PC-9 (cell line): ENCODE measurements around the gene IL1R1. TPM values are rescaled to one million over a fixed set of nuclear protein-coding genes. Genes with fewer than 3 reads are reported as not detected.
A peak's percentile ranks its signal among the peaks of the same experiment; 100 is the strongest.

Experiments
- BruUV-seq: library from RNA; stranded (reverse); fragments of 400-500 nt; replicated peaks from 2 replicates; lab custom pipeline; 2021; lab: Mats Ljungman, UMichigan
- CTCF ChIA-PET: fragments of 300-600 bp; sonication (Branson Sonifier 250); formaldehyde crosslinking; loops from one replicate; lab custom pipeline; 2022; ENCODE audit warnings: antibody characterized with exemption; lab: Charles Lee
- POLR2A ChIA-PET: fragments of 300-600 bp; sonication (Branson Sonifier 250); formaldehyde crosslinking; loops from one replicate; lab custom pipeline; 2022; ENCODE audit warnings: antibody characterized with exemption; ENCODE audit not compliant: unreplicated experiment; lab: Charles Lee
- DNase-seq, 2 experiments: peaks; one replicate each; pipeline versions ENCODE4 v3.0.0 to v3.0.0-alpha.2; 2015 to 2022; ENCODE audit warnings: mixed read lengths in 1 of 2
- H2AFZ ChIP-seq: fragments of 200-600 bp; sonication (generic); 2 replicates; pipeline ENCODE4 v1.8.1; 2017; ENCODE audit warnings: antibody characterized with exemption
- H3F3A ChIP-seq: fragments of 200-600 bp; sonication (generic); 2 replicates; pipeline ENCODE4 v1.8.1; 2017; ENCODE audit warnings: antibody characterized with exemption, mild to moderate bottlenecking, low read depth; ENCODE audit not compliant: insufficient read depth
- H3K27ac ChIP-seq: fragments of 200-600 bp; sonication (generic); 2 replicates; pipeline ENCODE4 v1.6.1; 2016; ENCODE audit warnings: mixed run types
- H3K27me3 ChIP-seq: fragments of 200-600 bp; sonication (generic); 2 replicates; pipeline ENCODE4 v1.6.1; 2016; ENCODE audit warnings: low read depth, mixed run types; ENCODE audit not compliant: insufficient read depth
- H3K36me3 ChIP-seq: fragments of 200-600 bp; sonication (generic); 2 replicates; pipeline ENCODE4 v1.6.1; 2016; ENCODE audit warnings: low read depth, mixed run types
- H3K4me1 ChIP-seq: fragments of 200-600 bp; sonication (generic); replicated peaks from 2 replicates; pipeline ENCODE4 v1.6.1; 2016; ENCODE audit warnings: mixed run types; ENCODE audit not compliant: insufficient read depth
- H3K4me2 ChIP-seq: fragments of 200-600 bp; sonication (generic); 2 replicates; pipeline ENCODE4 v1.6.1; 2017; ENCODE audit warnings: mixed run types
- H3K4me3 ChIP-seq: fragments of 200-600 bp; sonication (generic); 2 replicates; pipeline ENCODE4 v1.6.1; 2016; ENCODE audit warnings: mixed run types
- H3K79me2 ChIP-seq: fragments of 200-600 bp; sonication (generic); 2 replicates; pipeline ENCODE4 v1.6.1; 2017; ENCODE audit warnings: low read depth, mixed run types
- H3K9me2 ChIP-seq: fragments of 200-600 bp; sonication (generic); 2 replicates; pipeline ENCODE4 v1.8.1; 2017; ENCODE audit warnings: mild to moderate bottlenecking; ENCODE audit not compliant: insufficient read depth
- H3K9me3 ChIP-seq: fragments of 200-600 bp; sonication (generic); 2 replicates; pipeline ENCODE4 v1.8.1; 2016; ENCODE audit warnings: low read depth; ENCODE audit not compliant: insufficient read depth
- H4K20me1 ChIP-seq: fragments of 200-600 bp; sonication (generic); 2 replicates; pipeline ENCODE4 v1.8.1; 2017; ENCODE audit not compliant: insufficient read depth
- EZH2 ChIP-seq: fragments of 200-600 bp; sonication (generic); IDR thresholded peaks from 2 replicates; pipeline ENCODE4 v1.8.0; 2017; ENCODE audit warnings: antibody characterized with exemption, low read depth
- intact Hi-C: fragments of 100-400 bp; cut with micrococcal nuclease; formaldehyde crosslinking; loops from one replicate; pipeline ENCODE4 v1.10.0; 2022; ENCODE audit not compliant: unreplicated experiment
- total RNA-seq: library from RNA; stranded (reverse); gene quantifications from 2 replicates; pipeline ENCODE4 v1.2.3, GENCODE V29; 2021
- TF ChIP-seq, protein P1 (sequence below): fragments of 200-600 bp; sonication (generic); conservative IDR thresholded peaks from 2 replicates; pipeline ENCODE4 v1.6.1; 2017; ENCODE audit warnings: mixed run types, antibody characterized with exemption, mild to moderate bottlenecking, moderate library complexity

IL1R1 gene
- total RNA-seq, 1 experiment from 2014 or later, result 6.5 TPM

DNA sequence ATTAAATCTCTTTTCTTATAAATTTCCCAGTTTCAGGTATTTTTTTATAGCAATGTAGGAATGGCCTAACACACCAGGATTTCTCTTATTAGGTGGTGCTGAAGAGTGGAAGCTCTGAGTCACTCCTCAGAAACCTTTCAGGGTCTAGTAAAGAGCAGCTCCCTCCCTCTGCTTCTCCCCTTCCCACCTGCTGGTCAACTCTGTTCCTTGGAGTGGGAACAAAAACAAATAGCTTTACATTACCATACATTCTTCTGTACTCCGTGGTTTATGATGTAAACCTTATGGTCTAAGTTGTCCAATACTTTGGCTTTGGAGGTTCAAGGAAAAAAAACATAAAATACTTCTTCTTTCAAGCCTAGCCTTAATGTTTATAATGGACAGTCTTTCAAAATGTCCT is 2.7 kb upstream of the IL1R1 start:
- Histone ChIP-seq H3K4me2 (no peak overlapping the region), H3K27ac (no peak overlapping the region), H3F3A (no peaks in the 10 kb centered on the region; the same call in 1 of the 2 replicates), H2AFZ (no peak overlapping the region), H4K20me1 (no peaks in the 10 kb centered on the region), H3K27me3 (no peaks in the 10 kb centered on the region), H3K9me2 (no peaks in the 10 kb centered on the region), H3K36me3 (no peaks in the 10 kb centered on the region), H3K79me2 (no peaks in the 10 kb centered on the region), H3K9me3 (peaks cover 14% of the 10 kb centered on the region), H3K4me3 (no peak overlapping the region), H3K4me1 (peaks cover 6% of the 10 kb centered on the region; the same call in 1 of the 2 replicates)
- TF ChIP-seq, protein P1, sequence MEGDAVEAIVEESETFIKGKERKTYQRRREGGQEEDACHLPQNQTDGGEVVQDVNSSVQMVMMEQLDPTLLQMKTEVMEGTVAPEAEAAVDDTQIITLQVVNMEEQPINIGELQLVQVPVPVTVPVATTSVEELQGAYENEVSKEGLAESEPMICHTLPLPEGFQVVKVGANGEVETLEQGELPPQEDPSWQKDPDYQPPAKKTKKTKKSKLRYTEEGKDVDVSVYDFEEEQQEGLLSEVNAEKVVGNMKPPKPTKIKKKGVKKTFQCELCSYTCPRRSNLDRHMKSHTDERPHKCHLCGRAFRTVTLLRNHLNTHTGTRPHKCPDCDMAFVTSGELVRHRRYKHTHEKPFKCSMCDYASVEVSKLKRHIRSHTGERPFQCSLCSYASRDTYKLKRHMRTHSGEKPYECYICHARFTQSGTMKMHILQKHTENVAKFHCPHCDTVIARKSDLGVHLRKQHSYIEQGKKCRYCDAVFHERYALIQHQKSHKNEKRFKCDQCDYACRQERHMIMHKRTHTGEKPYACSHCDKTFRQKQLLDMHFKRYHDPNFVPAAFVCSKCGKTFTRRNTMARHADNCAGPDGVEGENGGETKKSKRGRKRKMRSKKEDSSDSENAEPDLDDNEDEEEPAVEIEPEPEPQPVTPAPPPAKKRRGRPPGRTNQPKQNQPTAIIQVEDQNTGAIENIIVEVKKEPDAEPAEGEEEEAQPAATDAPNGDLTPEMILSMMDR, result no peak
- TF ChIP-seq EZH2, result no peak
- CTCF ChIA-PET, result no interaction called here
- DNase-seq, result peak in 1 of 2 experiments; percentile 49
- intact Hi-C loops, result loop anchor here (1.0 kb wide), 1 partner anchor 100 kb away; no protein-coding TSS in a partner anchor
- POLR2A ChIA-PET, result interaction anchor here (0.6 kb wide), 1 partner anchor 1134 kb away, joined by 3 read pairs; no protein-coding TSS in a partner anchor
- BruUV-seq, result no TSS peak

GRCh38 chr2:102140377-102140776 is 2.2 kb upstream of the IL1R1 start:
- no peak overlapping the region for H2AFZ ChIP-seq
- H3K4me3 ChIP-seq, result no peak overlapping the region
- no peaks in the 10 kb centered on the region; the same call in 1 of the 2 replicates for H3F3A ChIP-seq
- no peak for DNase-seq
- no peaks in the 10 kb centered on the region for H3K27me3 ChIP-seq
- peaks cover 19% of the 10 kb centered on the region for H3K9me3 ChIP-seq
- CTCF ChIA-PET, result no interaction called here
- no peaks in the 10 kb centered on the region for H4K20me1 ChIP-seq
- TF ChIP-seq EZH2, result no peak
- TF ChIP-seq, protein P1, result no peak
- H3K36me3 ChIP-seq, result no peaks in the 10 kb centered on the region
- intact Hi-C loops, result no loop called here
- H3K4me2 ChIP-seq, result no peak overlapping the region
- POLR2A ChIA-PET, result interaction anchor here (0.6 kb wide), 1 partner anchor 1135 kb away, joined by 3 read pairs; no protein-coding TSS in a partner anchor
- H3K79me2 ChIP-seq, result no peaks in the 10 kb centered on the region
- H3K4me1 ChIP-seq, result peaks cover 6% of the 10 kb centered on the region; the same call in 1 of the 2 replicates
- no TSS peak for BruUV-seq
- no peaks in the 10 kb centered on the region for H3K9me2 ChIP-seq
- no peak overlapping the region for H3K27ac ChIP-seq

- H3K4me1 ChIP-seq, result peaks cover 6% of the 10 kb centered on the region; the same call in 1 of the 2 replicates
- no TSS peak for BruUV-seq
- H3K27ac ChIP-seq, result no peak overlapping the region
- POLR2A ChIA-PET, result interaction anchor here (0.7 kb wide), 1 partner anchor 373 kb away, joined by 3 read pairs; no protein-coding TSS in a partner anchor
- TF ChIP-seq, protein P1, result no peak
- TF ChIP-seq EZH2, result no peak
- no peaks in the 10 kb centered on the region for H3K9me2 ChIP-seq
- H3F3A ChIP-seq, result no peaks in the 10 kb centered on the region; the same call in 1 of the 2 replicates
- no peaks in the 10 kb centered on the region for H3K27me3 ChIP-seq
- H3K4me2 ChIP-seq, result peak overlapping the region; percentile 98; the same call in 1 of the 2 replicates
- CTCF ChIA-PET, result interaction anchor here (0.9 kb wide), 1 partner anchor 59 kb away, joined by 6 read pairs; no protein-coding TSS in a partner anchor
- no peaks in the 10 kb centered on the region for H3K36me3 ChIP-seq
- no peak overlapping the region; the same call in 1 of the 2 replicates for H3K4me3 ChIP-seq
- intact Hi-C loops, result no loop called here
- no peaks in the 10 kb centered on the region for H3K79me2 ChIP-seq
- H4K20me1 ChIP-seq, result no peaks in the 10 kb centered on the region
- peaks cover 28% of the 10 kb centered on the region for H3K9me3 ChIP-seq
- no peak for DNase-seq
- no peak overlapping the region for H2AFZ ChIP-seq
Observed at GRCh38 chr2:102141011-102141943, 1.3 kb upstream of the IL1R1 start.
